ENCODE measurements around the gene CWC27. TPM values are rescaled to one million over a fixed set of nuclear protein-coding genes. Genes with fewer than 3 reads are reported as not detected.

The CWC27 gene
- total RNA-seq, 1 donor from 2014 or later = 56.6 TPM

GRCh38 chr5:65017636-65018035, 248.9 kb downstream of the CWC27 start:
- peaks cover 19% of the 10 kb centered on the region for H3K4me1 ChIP-seq
- TF ChIP-seq, protein P1, sequence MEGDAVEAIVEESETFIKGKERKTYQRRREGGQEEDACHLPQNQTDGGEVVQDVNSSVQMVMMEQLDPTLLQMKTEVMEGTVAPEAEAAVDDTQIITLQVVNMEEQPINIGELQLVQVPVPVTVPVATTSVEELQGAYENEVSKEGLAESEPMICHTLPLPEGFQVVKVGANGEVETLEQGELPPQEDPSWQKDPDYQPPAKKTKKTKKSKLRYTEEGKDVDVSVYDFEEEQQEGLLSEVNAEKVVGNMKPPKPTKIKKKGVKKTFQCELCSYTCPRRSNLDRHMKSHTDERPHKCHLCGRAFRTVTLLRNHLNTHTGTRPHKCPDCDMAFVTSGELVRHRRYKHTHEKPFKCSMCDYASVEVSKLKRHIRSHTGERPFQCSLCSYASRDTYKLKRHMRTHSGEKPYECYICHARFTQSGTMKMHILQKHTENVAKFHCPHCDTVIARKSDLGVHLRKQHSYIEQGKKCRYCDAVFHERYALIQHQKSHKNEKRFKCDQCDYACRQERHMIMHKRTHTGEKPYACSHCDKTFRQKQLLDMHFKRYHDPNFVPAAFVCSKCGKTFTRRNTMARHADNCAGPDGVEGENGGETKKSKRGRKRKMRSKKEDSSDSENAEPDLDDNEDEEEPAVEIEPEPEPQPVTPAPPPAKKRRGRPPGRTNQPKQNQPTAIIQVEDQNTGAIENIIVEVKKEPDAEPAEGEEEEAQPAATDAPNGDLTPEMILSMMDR (IDR thresholded peaks at IDR 0.05) = no peak
- no peak for TF ChIP-seq EZH2 (IDR thresholded peaks at IDR 0.05)
- no peak for TF ChIP-seq EZH2phosphoT487 (IDR thresholded peaks at IDR 0.05)
- H3K36me3 Mint-ChIP-seq = no peaks in the 10 kb centered on the region
- H3K9me3 Mint-ChIP-seq = no peaks in the 10 kb centered on the region
- no peaks in the 10 kb centered on the region for H3K9me3 ChIP-seq (ENCODE audit: low read depth)
- no peak overlapping the region for H2AFZ ChIP-seq (replicated peaks)
- H3K4me2 ChIP-seq = no peak overlapping the region
- no peak overlapping the region for H3K27ac ChIP-seq
- no peaks in the 10 kb centered on the region for H3K36me3 ChIP-seq
- H3K27ac Mint-ChIP-seq = no peak overlapping the region
- no peaks in the 10 kb centered on the region for H3K27me3 Mint-ChIP-seq (ENCODE audit: insufficient read depth, low read depth)
- no peak for DNase-seq (ENCODE audit: low spot score)
- H3K9ac ChIP-seq = no peak overlapping the region
- no peak overlapping the region for H3K4me3 ChIP-seq
- no peaks in the 10 kb centered on the region for H3K27me3 ChIP-seq
- peaks cover 20% of the 10 kb centered on the region for H3K4me1 Mint-ChIP-seq
- H3K4me3 Mint-ChIP-seq = no peak overlapping the region
- no peaks in the 10 kb centered on the region for H3K79me2 ChIP-seq (ENCODE audit: low read depth)
- H3F3A ChIP-seq (ENCODE audit: low read depth) = no peaks in the 10 kb centered on the region
- H4K20me1 ChIP-seq (ENCODE audit: low read depth) = no peaks in the 10 kb centered on the region

DNA sequence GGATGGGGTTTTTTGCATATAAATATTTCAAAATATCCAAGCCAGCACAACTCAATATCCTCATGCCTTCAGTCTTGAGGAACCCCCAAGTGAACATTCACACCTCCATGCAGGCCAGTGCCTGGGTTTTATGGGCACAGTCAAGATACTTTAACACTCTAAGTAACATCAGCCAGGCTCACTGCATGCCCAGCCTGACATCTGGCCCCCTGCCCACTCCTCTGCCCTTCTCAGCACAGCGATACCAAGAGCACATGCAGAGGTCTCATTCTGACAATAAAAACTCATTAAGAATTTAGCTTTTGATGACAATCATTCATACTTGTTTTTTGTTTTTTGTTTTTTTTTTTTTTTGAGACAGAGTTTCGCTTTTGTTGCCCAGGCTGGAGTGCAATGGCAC, 250.0 kb downstream of the CWC27 start:
- Histone ChIP-seq H4K20me1 (ENCODE audit: low read depth) (no peaks in the 10 kb centered on the region), H3K4me2 (no peak overlapping the region), H3K9ac (no peak overlapping the region), H2AFZ (replicated peaks) (no peak overlapping the region), H3K36me3 (no peaks in the 10 kb centered on the region), H3K4me1 (peaks cover 19% of the 10 kb centered on the region), H3K27ac (no peak overlapping the region), H3K9me3 (ENCODE audit: low read depth) (no peaks in the 10 kb centered on the region), H3K4me3 (no peak overlapping the region), H3K79me2 (ENCODE audit: low read depth) (no peaks in the 10 kb centered on the region), H3K27me3 (no peaks in the 10 kb centered on the region), H3F3A (ENCODE audit: low read depth) (no peaks in the 10 kb centered on the region)
- Mint-ChIP-seq H3K27me3 (ENCODE audit: insufficient read depth, low read depth) (no peaks in the 10 kb centered on the region), H3K36me3 (no peaks in the 10 kb centered on the region), H3K27ac (no peak overlapping the region), H3K9me3 (no peaks in the 10 kb centered on the region), H3K4me1 (peaks cover 20% of the 10 kb centered on the region), H3K4me3 (no peak overlapping the region)
- no peak for TF ChIP-seq EZH2phosphoT487 (IDR thresholded peaks at IDR 0.05)
- TF ChIP-seq EZH2 (IDR thresholded peaks at IDR 0.05) = no peak
- no peak for DNase-seq (ENCODE audit: low spot score)

GRCh38 chr5:65020492-65020891, 251.8 kb downstream of the CWC27 start:
- Histone ChIP-seq H3F3A (ENCODE audit: low read depth) (no peaks in the 10 kb centered on the region), H3K79me2 (ENCODE audit: low read depth) (no peaks in the 10 kb centered on the region), H3K36me3 (no peaks in the 10 kb centered on the region), H4K20me1 (ENCODE audit: low read depth) (no peaks in the 10 kb centered on the region), H3K27ac (no peak overlapping the region), H3K4me1 (peaks cover 14% of the 10 kb centered on the region), H3K4me3 (no peak overlapping the region), H2AFZ (replicated peaks) (no peak overlapping the region), H3K27me3 (no peaks in the 10 kb centered on the region), H3K9ac (no peak overlapping the region), H3K9me3 (ENCODE audit: low read depth) (no peaks in the 10 kb centered on the region), H3K4me2 (no peak overlapping the region)
- no peaks in the 10 kb centered on the region for H3K36me3 Mint-ChIP-seq
- no peaks in the 10 kb centered on the region for H3K27me3 Mint-ChIP-seq (ENCODE audit: insufficient read depth, low read depth)
- no peak overlapping the region for H3K27ac Mint-ChIP-seq
- H3K4me1 Mint-ChIP-seq = peaks cover 14% of the 10 kb centered on the region
- no peak overlapping the region for H3K4me3 Mint-ChIP-seq
- no peaks in the 10 kb centered on the region for H3K9me3 Mint-ChIP-seq
- TF ChIP-seq, protein P1 (IDR thresholded peaks at IDR 0.05) = no peak
- TF ChIP-seq EZH2phosphoT487 (IDR thresholded peaks at IDR 0.05) (no peak), EZH2 (IDR thresholded peaks at IDR 0.05) (no peak)
- no peak for DNase-seq (ENCODE audit: low spot score)

- H3K79me2 ChIP-seq (ENCODE audit: low read depth) = no peaks in the 10 kb centered on the region
- H3K27ac Mint-ChIP-seq = no peak overlapping the region
- no peaks in the 10 kb centered on the region for H3K36me3 ChIP-seq
- H3F3A ChIP-seq (ENCODE audit: low read depth) = no peaks in the 10 kb centered on the region
- no peak overlapping the region for H3K4me2 ChIP-seq
- H3K27ac ChIP-seq = no peak overlapping the region
- H3K27me3 Mint-ChIP-seq (ENCODE audit: insufficient read depth, low read depth) = no peaks in the 10 kb centered on the region
- H3K4me1 Mint-ChIP-seq = peaks cover 7% of the 10 kb centered on the region
- no peaks in the 10 kb centered on the region for H3K9me3 ChIP-seq (ENCODE audit: low read depth)
- H3K9ac ChIP-seq = no peak overlapping the region
- no peak overlapping the region for H2AFZ ChIP-seq (replicated peaks)
- no peaks in the 10 kb centered on the region for H3K9me3 Mint-ChIP-seq
- H3K36me3 Mint-ChIP-seq = no peaks in the 10 kb centered on the region
- peaks cover 8% of the 10 kb centered on the region for H3K4me1 ChIP-seq
- no peak for DNase-seq (ENCODE audit: low spot score)
- TF ChIP-seq, protein P1 (IDR thresholded peaks at IDR 0.05) = no peak
- TF ChIP-seq EZH2phosphoT487 (IDR thresholded peaks at IDR 0.05) (no peak), EZH2 (IDR thresholded peaks at IDR 0.05) (no peak)
- no peaks in the 10 kb centered on the region for H4K20me1 ChIP-seq (ENCODE audit: low read depth)
- no peak overlapping the region for H3K4me3 Mint-ChIP-seq
- no peak overlapping the region for H3K4me3 ChIP-seq
- no peaks in the 10 kb centered on the region for H3K27me3 ChIP-seq
Observed at GRCh38 chr5:65021527-65022226, 252.9 kb downstream of the CWC27 start.
